ENCODE data around the gene GPR176. TPM values are rescaled to one million over a fixed set of nuclear protein-coding genes. Genes with fewer than 3 reads are reported as not detected.

Gene GPR176
- total RNA-seq, 2 donors from 2014 or later: 43.0 to 88.0 TPM

DNA sequence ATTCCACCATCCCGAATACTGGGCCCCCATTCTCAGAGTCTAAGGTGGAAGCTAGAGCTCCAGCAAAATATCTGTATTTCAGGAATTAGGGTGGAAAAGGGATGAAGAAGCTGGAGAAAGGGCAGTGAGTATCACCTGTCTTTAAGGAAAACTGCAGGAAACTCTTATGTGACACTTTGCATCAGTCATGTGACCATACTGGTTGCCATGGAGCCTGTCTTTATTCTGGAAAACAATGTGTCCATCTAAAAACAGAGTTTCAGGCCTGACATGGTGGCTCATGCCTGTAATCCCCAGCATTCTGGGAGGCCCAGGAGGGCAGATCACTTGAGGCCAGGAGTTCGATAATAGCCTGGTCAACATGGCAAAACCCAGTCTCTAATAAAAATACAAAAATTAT, 84.5 kb downstream of the GPR176 start:
- no peak overlapping the region for H3K4me3 ChIP-seq
- TF ChIP-seq CTCF (IDR thresholded peaks at IDR 0.05): no peak
- DNase-seq (ENCODE audit: low spot score) (no peak), ATAC-seq (ENCODE audit: insufficient number of reproducible peaks, low FRiP score, low read depth) (no peak)
- H3K36me3 ChIP-seq: no peaks in the 10 kb centered on the region
- no peaks in the 10 kb centered on the region for H3K27me3 ChIP-seq (replicated peaks; ENCODE audit: insufficient read depth)
- no peak overlapping the region for H3K27ac ChIP-seq
- H3K9me3 ChIP-seq: no peaks in the 10 kb centered on the region
- no peaks in the 10 kb centered on the region for H3K4me1 ChIP-seq (ENCODE audit: control insufficient read depth in 1 of 2, low read depth in 2 of 2)

GRCh38 chr15:39834256-39834655, 85.8 kb downstream of the GPR176 start:
- ATAC-seq (ENCODE audit: insufficient number of reproducible peaks, low FRiP score, low read depth): no peak
- Histone ChIP-seq H3K27ac (no peak overlapping the region), H3K4me1 (ENCODE audit: control insufficient read depth in 1 of 2, low read depth in 2 of 2) (no peaks in the 10 kb centered on the region), H3K4me3 (no peak overlapping the region), H3K9me3 (no peaks in the 10 kb centered on the region), H3K36me3 (no peaks in the 10 kb centered on the region), H3K27me3 (replicated peaks; ENCODE audit: insufficient read depth) (no peaks in the 10 kb centered on the region)
- DNase-seq (ENCODE audit: low spot score): no peak
- TF ChIP-seq CTCF (IDR thresholded peaks at IDR 0.05): no peak

- H3K27ac ChIP-seq: no peak overlapping the region
- no peaks in the 10 kb centered on the region for H3K9me3 ChIP-seq
- no peak for ATAC-seq (ENCODE audit: insufficient number of reproducible peaks, low FRiP score, low read depth)
Observed at GRCh38 chr15:39833515-39833981, 86.5 kb downstream of the GPR176 start.

GRCh38 chr15:39830166-39830565, 89.9 kb downstream of the GPR176 start:
- Histone ChIP-seq H3K4me3 (no peak overlapping the region), H3K27ac (no peak overlapping the region), H3K4me1 (ENCODE audit: control insufficient read depth in 1 of 2, low read depth in 2 of 2) (peaks cover 0 to 7% of the 10 kb centered on the region in 2 donors), H3K27me3 (replicated peaks; ENCODE audit: insufficient read depth) (no peaks in the 10 kb centered on the region), H3K36me3 (no peaks in the 10 kb centered on the region), H3K9me3 (no peaks in the 10 kb centered on the region)
- no peak for TF ChIP-seq CTCF (IDR thresholded peaks at IDR 0.05)
- ATAC-seq (ENCODE audit: insufficient number of reproducible peaks, low FRiP score, low read depth) (no peak), DNase-seq (ENCODE audit: low spot score) (no peak)

More at GRCh38 chr15:39833515-39833981, 86.5 kb downstream of the GPR176 start:
- no peak for DNase-seq (ENCODE audit: low spot score)
- Histone ChIP-seq H3K4me1 (ENCODE audit: control insufficient read depth in 1 of 2, low read depth in 2 of 2) (peaks cover 0 to 1% of the 10 kb centered on the region in 2 donors), H3K27me3 (replicated peaks; ENCODE audit: insufficient read depth) (no peaks in the 10 kb centered on the region), H3K36me3 (no peaks in the 10 kb centered on the region), H3K4me3 (no peak overlapping the region)
- no peak for TF ChIP-seq CTCF (IDR thresholded peaks at IDR 0.05)

- Histone ChIP-seq H3K4me1 (ENCODE audit: control insufficient read depth in 1 of 2, low read depth in 2 of 2) (peaks cover 0 to 7% of the 10 kb centered on the region in 2 donors), H3K36me3 (no peaks in the 10 kb centered on the region), H3K4me3 (no peak overlapping the region), H3K27me3 (replicated peaks; ENCODE audit: insufficient read depth) (no peaks in the 10 kb centered on the region), H3K9me3 (no peaks in the 10 kb centered on the region), H3K27ac (no peak overlapping the region)
- no peak for DNase-seq (ENCODE audit: low spot score)
- no peak for ATAC-seq (ENCODE audit: insufficient number of reproducible peaks, low FRiP score, low read depth)
- no peak for TF ChIP-seq CTCF (IDR thresholded peaks at IDR 0.05)
Observed at GRCh38 chr15:39828374-39828931, 91.6 kb downstream of the GPR176 start.

All from thoracic aorta (tissue), 2 donors.